Measurements from ENCODE around the gene DGKH. TPM values are rescaled to one million over a fixed set of nuclear protein-coding genes. Genes with fewer than 3 reads are reported as not detected.

Gene DGKH
- total and polyA plus RNA-seq, 2 of the 13 experiments (the other 11 are each of a cell fraction or from before 2014, with no cell fraction given): 0.01 to 0.13 TPM

GRCh38 chr13:42164557-42165125 lies 116.2 kb downstream of the DGKH start (continued):
- no peak for TF ChIP-seq ZNF609 (CRISPR knock-in tag; IDR thresholded peaks at IDR 0.05; ENCODE audit: borderline replicate concordance)
- no peak for TF ChIP-seq BCL3 (CRISPR knock-in tag; IDR thresholded peaks at IDR 0.05)
- no peak for TF ChIP-seq ZSCAN12 (CRISPR knock-in tag; IDR thresholded peaks at IDR 0.05)
- no peak for TF ChIP-seq SP1 (IDR thresholded peaks at IDR 0.05)
- no peak for TF ChIP-seq SP1 (CRISPR knock-in tag; IDR thresholded peaks at IDR 0.05)
- no peak for TF ChIP-seq E2F2 (CRISPR knock-in tag; IDR thresholded peaks at IDR 0.05; ENCODE audit: borderline replicate concordance)
- TF ChIP-seq ZNF414 (CRISPR knock-in tag; IDR thresholded peaks at IDR 0.05): no peak
- TF ChIP-seq CHCHD3 (CRISPR knock-in tag; IDR thresholded peaks at IDR 0.05): no peak
- TF ChIP-seq ZNF691 (CRISPR knock-in tag; IDR thresholded peaks at IDR 0.05; ENCODE audit: borderline replicate concordance, low read depth): no peak
- no peak for TF ChIP-seq KIAA2018 (CRISPR knock-in tag; IDR thresholded peaks at IDR 0.05; ENCODE audit: borderline replicate concordance)
